Osteoblast (primary cell): ENCODE data around the gene MAP3K2. TPM values are rescaled to one million over a fixed set of nuclear protein-coding genes. Genes with fewer than 3 reads are reported as not detected.
A peak's percentile ranks its signal among the peaks of the same experiment; 100 is the strongest.

Experiments used
- DNase-seq: peaks from one replicate; pipeline ENCODE4 v3.0.0; 2011; ENCODE audit warnings: low spot score, mixed read lengths; ENCODE audit not compliant: insufficient read length; ENCODE audit errors: missing footprints
- H2AFZ ChIP-seq: 2 replicates; pipeline ENCODE4 v1.6.0; 2011; ENCODE audit warnings: mild to moderate bottlenecking, low read length
- H3K27ac ChIP-seq: 2 replicates; pipeline ENCODE4 v1.5.1; 2011; ENCODE audit warnings: mild to moderate bottlenecking, low read depth, low read length, moderate library complexity
- H3K27me3 ChIP-seq: 2 replicates; pipeline ENCODE4 v1.6.0; 2012; ENCODE audit warnings: mild to moderate bottlenecking, control low read depth, inconsistent platforms, low read length, moderate library complexity; ENCODE audit not compliant: insufficient read depth
- H3K36me3 ChIP-seq: 2 replicates; pipeline ENCODE4 v1.5.1; 2011; ENCODE audit warnings: mild to moderate bottlenecking, low read length, control low read depth, moderate library complexity; ENCODE audit not compliant: insufficient read depth
- H3K4me1 ChIP-seq: 2 replicates; pipeline ENCODE4 v1.5.1; 2011; ENCODE audit warnings: mild to moderate bottlenecking, low read length, control low read depth, moderate library complexity; ENCODE audit not compliant: insufficient read depth
- H3K4me2 ChIP-seq: 2 replicates; pipeline ENCODE4 v1.6.0; 2011; ENCODE audit warnings: mild to moderate bottlenecking, low read length; ENCODE audit not compliant: insufficient read depth
- H3K4me3 ChIP-seq: fragments of 200-600 bp; sonication (generic); 3 replicates; pipeline ENCODE4 v1.5.1; 2012; ENCODE audit warnings: mild to moderate bottlenecking, low read length, inconsistent platforms; ENCODE audit not compliant: insufficient read depth
- H3K79me2 ChIP-seq: 2 replicates; pipeline ENCODE4 v1.6.0; 2012; ENCODE audit warnings: mild to moderate bottlenecking, low read length, control low read depth, inconsistent platforms; ENCODE audit not compliant: insufficient read depth
- H3K9me3 ChIP-seq: 2 replicates; pipeline ENCODE4 v1.5.1; 2011; ENCODE audit warnings: low read depth, low read length, control low read depth
- H4K20me1 ChIP-seq: 2 replicates; pipeline ENCODE4 v1.6.0; 2012; ENCODE audit warnings: mild to moderate bottlenecking, low read length, control low read depth; ENCODE audit not compliant: insufficient read depth
- total RNA-seq: library from RNA; depleted of rRNA; stranded (reverse); fragments of >200 nt; gene quantifications from 2 replicates; pipeline ENCODE4 v1.2.3, GENCODE V29; 2012
- TF ChIP-seq, protein P1 (sequence below): IDR thresholded peaks from 2 replicates; pipeline ENCODE4 v1.5.1; 2011; ENCODE audit warnings: mild to moderate bottlenecking, low read depth, low read length, moderate library complexity; ENCODE audit errors: extremely low read depth

The MAP3K2 gene
- total RNA-seq, 1 donor = 64.1 TPM

DNA sequence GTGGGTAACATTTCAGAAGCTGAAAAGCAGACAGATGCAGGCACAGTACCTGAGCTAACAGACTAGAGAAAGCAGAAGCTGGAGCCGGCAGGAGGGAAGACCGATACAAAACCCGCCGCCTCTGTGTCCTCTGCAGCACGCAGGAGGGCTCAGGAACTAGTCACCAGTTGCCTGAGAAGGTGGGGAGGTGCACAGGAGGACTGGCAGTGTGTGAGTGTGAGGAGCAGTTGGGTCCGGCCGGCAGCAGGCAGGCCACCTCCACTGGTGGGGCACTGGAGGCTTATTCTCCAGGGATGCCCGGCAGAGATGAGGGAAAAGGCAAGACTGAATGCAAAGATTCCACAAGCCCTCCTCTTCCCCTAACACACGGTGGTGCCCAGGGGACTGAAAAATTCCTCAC is 112.0 kb downstream of the MAP3K2 start:
- TF ChIP-seq, protein P1, sequence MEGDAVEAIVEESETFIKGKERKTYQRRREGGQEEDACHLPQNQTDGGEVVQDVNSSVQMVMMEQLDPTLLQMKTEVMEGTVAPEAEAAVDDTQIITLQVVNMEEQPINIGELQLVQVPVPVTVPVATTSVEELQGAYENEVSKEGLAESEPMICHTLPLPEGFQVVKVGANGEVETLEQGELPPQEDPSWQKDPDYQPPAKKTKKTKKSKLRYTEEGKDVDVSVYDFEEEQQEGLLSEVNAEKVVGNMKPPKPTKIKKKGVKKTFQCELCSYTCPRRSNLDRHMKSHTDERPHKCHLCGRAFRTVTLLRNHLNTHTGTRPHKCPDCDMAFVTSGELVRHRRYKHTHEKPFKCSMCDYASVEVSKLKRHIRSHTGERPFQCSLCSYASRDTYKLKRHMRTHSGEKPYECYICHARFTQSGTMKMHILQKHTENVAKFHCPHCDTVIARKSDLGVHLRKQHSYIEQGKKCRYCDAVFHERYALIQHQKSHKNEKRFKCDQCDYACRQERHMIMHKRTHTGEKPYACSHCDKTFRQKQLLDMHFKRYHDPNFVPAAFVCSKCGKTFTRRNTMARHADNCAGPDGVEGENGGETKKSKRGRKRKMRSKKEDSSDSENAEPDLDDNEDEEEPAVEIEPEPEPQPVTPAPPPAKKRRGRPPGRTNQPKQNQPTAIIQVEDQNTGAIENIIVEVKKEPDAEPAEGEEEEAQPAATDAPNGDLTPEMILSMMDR = no peak
- H3K4me1 ChIP-seq = no peaks in the 10 kb centered on the region
- no peak overlapping the region for H3K4me3 ChIP-seq
- no peaks in the 10 kb centered on the region for H3K9me3 ChIP-seq
- H3K27me3 ChIP-seq = no peaks in the 10 kb centered on the region
- DNase-seq = no peak
- peaks cover 9% of the 10 kb centered on the region for H3K79me2 ChIP-seq
- H3K27ac ChIP-seq = no peak overlapping the region
- H2AFZ ChIP-seq = no peak overlapping the region
- H4K20me1 ChIP-seq = no peaks in the 10 kb centered on the region
- peaks cover 64% of the 10 kb centered on the region for H3K36me3 ChIP-seq
- H3K4me2 ChIP-seq = no peak overlapping the region

DNA sequence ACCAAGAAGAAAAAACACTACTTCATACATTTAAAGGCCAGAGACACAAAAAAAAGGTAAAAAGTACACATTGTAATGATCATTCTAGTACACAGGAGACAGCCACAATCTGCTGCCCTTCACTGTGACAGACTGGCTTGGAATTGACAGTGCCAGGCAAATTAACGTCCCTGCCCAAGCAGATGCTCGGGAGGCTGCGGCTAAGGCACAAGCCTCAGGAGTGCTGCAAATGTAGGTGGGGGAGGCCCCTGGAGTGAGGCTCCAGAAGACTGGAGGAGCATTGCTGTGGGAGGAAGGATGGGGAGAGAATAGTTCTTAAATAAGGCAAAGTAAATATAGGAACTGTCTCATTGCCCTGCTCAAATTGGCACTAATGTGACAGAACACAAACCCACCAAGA is 112.4 kb downstream of the MAP3K2 start:
- no peak overlapping the region for H3K27ac ChIP-seq

DNA sequence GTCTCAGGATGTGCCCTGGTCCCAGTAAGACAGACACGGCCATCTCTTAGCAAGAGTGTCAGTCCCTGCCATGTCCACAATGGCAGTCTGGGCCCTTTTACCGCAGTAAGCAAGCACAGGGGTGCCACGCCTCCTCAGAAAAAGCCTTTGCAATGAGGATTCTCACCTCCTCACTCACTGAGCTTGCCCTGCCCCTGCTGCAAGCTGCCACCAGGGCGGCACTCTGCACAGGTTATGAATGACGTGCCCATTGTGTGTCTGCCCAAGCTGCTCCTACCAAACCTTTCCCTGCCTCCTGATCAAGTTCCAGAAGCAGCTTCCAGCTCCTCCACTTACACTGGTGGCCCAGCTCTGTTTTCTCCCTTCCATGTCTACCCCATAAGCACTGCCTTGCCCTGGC is 117.1 kb downstream of the MAP3K2 start:
- H2AFZ ChIP-seq = no peak overlapping the region
- H3K9me3 ChIP-seq = no peaks in the 10 kb centered on the region
- TF ChIP-seq, protein P1 = no peak
- H4K20me1 ChIP-seq = no peaks in the 10 kb centered on the region
- H3K27ac ChIP-seq = no peak overlapping the region
- peaks cover 76% of the 10 kb centered on the region for H3K36me3 ChIP-seq
- H3K79me2 ChIP-seq = peaks cover 3% of the 10 kb centered on the region
- H3K4me2 ChIP-seq = no peak overlapping the region
- H3K4me3 ChIP-seq = no peak overlapping the region
- H3K4me1 ChIP-seq = no peaks in the 10 kb centered on the region
- DNase-seq = peak; percentile 53
- no peaks in the 10 kb centered on the region for H3K27me3 ChIP-seq

More for the DNA sequence above, 112.4 kb downstream of the MAP3K2 start:
- no peaks in the 10 kb centered on the region for H3K27me3 ChIP-seq
- H3K9me3 ChIP-seq = no peaks in the 10 kb centered on the region
- peaks cover 9% of the 10 kb centered on the region for H3K79me2 ChIP-seq
- no peak overlapping the region for H2AFZ ChIP-seq
- peaks cover 66% of the 10 kb centered on the region for H3K36me3 ChIP-seq
- no peak for DNase-seq
- H3K4me3 ChIP-seq = no peak overlapping the region
- H4K20me1 ChIP-seq = no peaks in the 10 kb centered on the region
- no peaks in the 10 kb centered on the region for H3K4me1 ChIP-seq
- no peak overlapping the region for H3K4me2 ChIP-seq
- TF ChIP-seq, protein P1 = no peak

DNA sequence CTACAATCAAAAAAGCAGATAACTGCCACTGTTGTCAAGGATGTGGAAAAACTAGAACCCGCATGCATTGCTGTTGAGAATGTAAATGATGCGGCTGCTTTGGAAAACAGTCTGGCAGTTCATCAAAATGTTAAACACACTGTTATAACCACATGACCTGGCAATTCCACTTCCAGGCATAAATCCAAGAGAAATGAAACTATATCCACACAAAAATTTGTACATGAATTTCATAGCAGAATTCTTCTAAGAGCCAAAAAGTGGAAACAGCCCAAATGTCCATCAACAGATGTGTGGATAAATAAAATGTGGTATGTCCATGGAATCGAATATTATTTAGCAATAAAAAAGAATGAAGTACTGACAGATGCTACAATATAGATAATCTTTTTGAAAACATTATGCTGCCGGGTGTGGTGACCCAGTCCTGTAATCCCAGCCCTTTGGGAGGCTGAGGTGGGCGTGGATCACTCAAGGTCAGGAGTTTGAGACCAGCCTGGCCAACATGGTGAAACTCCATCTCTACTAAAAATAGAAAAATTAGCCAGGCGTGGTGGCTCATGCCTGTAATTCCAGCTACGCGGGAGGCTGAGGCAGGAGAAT is 125.9 kb downstream of the MAP3K2 start:
- no peak overlapping the region for H3K4me3 ChIP-seq
- no peaks in the 10 kb centered on the region for H3K79me2 ChIP-seq
- no peak overlapping the region for H3K27ac ChIP-seq
- H3K36me3 ChIP-seq = peaks cover 54% of the 10 kb centered on the region
- no peak overlapping the region for H3K4me2 ChIP-seq
- no peaks in the 10 kb centered on the region for H3K4me1 ChIP-seq
- no peaks in the 10 kb centered on the region for H3K9me3 ChIP-seq
- DNase-seq = peak; percentile 87
- no peak overlapping the region for H2AFZ ChIP-seq
- TF ChIP-seq, protein P1 = no peak
- H3K27me3 ChIP-seq = no peaks in the 10 kb centered on the region
- no peaks in the 10 kb centered on the region for H4K20me1 ChIP-seq
